GM12865 (cell line): ENCODE measurements around the gene DIPK1B.

Experiments
- DNase-seq: peaks from one replicate; pipeline ENCODE4 v3.0.0; 2010; ENCODE audit warnings: low read depth
- H3K4me3 ChIP-seq: 2 replicates; pipeline ENCODE4 v1.5.1; 2011; ENCODE audit warnings: mild to moderate bottlenecking, low read depth, low read length, control low read depth
- TF ChIP-seq, protein P1 (sequence below): IDR thresholded peaks from 2 replicates; pipeline ENCODE4 v1.5.1; 2011; ENCODE audit warnings: low read length, control low read depth, low read depth, inconsistent platforms; ENCODE audit not compliant: insufficient read depth; ENCODE audit errors: missing control alignments

The DIPK1B gene

DNA sequence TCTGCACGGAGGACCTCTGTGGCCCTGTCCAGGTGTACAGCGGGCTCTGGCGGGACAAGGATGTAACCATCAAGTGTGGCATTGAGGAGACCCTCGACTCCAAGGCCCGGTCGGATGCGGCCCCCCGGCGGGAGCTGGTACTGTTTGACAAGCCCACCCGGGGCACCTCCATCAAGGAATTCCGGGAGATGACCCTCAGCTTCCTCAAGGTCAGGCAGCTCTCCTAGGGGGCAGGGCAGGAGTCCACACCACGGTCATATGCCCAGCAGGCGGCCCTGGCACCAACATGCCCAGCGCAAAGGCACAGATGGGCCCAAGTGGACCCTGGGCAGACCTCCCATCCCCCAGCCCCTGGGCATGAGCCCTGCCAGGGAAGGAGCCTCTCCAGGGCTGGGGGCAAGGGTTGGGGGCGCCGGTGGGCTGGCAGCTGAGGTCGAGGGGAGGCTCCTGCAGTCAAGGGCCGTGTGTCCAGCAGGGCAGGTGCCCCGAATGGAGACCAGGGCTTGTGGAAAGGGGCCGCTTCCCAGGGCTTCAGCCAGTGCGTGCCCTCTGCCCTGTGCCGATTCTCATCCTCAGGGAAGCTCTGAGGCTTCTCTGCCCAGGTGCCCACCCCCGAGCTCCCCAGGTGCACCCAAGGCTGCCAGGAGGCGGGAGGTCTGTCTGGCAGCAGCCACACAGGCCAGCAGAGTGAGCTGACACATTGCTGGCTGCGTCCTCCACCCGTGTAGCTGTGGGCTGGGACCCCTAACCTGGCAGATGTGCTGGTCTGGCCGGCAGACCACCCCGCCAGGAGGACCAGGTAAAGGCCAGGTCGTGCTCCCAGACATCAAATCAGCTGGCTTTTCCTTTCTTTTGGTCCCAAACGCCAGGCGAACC lies 10.0 kb downstream of the DIPK1B start:
- H3K4me3 ChIP-seq: no peak overlapping the region
- TF ChIP-seq, protein P1, sequence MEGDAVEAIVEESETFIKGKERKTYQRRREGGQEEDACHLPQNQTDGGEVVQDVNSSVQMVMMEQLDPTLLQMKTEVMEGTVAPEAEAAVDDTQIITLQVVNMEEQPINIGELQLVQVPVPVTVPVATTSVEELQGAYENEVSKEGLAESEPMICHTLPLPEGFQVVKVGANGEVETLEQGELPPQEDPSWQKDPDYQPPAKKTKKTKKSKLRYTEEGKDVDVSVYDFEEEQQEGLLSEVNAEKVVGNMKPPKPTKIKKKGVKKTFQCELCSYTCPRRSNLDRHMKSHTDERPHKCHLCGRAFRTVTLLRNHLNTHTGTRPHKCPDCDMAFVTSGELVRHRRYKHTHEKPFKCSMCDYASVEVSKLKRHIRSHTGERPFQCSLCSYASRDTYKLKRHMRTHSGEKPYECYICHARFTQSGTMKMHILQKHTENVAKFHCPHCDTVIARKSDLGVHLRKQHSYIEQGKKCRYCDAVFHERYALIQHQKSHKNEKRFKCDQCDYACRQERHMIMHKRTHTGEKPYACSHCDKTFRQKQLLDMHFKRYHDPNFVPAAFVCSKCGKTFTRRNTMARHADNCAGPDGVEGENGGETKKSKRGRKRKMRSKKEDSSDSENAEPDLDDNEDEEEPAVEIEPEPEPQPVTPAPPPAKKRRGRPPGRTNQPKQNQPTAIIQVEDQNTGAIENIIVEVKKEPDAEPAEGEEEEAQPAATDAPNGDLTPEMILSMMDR: no peak
- no peak for DNase-seq

DNA sequence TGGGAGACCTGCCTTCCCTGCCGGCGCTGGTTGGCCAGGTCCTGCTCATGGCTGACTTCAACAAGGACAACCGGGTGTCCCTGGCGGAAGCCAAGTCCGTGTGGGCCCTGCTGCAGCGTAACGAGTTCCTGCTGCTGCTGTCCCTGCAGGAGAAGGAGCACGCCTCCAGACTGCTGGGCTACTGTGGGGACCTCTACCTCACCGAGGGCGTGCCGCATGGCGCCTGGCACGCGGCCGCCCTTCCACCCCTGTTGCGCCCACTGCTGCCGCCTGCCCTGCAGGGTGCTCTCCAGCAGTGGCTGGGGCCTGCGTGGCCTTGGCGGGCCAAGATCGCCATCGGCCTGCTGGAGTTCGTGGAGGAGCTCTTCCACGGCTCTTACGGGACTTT lies 10.6 kb downstream of the DIPK1B start:
- H3K4me3 ChIP-seq: no peak overlapping the region
- TF ChIP-seq, protein P1: no peak
- no peak for DNase-seq

DNA sequence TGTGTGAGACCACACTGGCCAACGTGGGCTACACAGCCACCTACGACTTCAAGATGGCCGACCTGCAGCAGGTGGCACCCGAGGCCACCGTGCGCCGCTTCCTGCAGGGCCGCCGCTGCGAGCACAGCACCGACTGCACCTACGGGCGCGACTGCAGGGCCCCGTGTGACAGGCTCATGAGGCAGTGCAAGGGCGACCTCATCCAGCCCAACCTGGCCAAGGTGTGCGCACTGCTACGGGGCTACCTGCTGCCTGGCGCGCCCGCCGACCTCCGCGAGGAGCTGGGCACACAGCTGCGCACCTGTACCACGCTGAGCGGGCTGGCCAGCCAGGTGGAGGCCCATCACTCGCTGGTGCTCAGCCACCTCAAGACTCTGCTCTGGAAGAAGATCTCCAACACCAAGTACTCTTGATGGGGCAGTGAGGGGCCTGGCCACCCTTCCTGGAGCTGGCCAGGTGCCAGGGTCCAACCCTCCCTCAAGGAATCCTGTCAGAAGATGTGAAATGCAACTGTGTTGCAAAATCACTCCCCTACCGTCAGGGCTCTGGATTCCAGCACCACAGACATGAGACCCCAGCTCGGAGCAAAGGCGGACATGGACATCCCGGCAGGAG lies 11.1 kb downstream of the DIPK1B start:
- TF ChIP-seq, protein P1: no peak
- no peak for DNase-seq

DNA sequence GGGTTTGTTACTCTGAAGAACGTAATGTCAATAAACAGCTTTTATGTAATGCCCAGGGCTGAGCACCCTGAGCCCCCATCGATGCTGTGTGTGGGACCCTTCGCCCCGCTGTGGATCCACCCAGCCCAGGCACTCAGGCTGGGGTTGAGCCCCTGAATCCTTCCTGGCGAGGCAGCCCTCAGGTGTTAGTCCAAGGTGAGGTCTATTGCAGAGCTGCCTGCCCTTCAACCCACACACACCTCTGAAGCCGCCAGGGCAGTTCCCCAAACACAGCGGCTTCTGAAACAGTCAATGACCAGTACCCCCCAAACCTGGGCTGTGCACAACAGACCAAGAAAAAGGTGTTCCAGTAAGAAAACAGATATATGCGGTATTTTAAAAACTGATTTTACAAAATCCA lies 11.6 kb downstream of the DIPK1B start:
- TF ChIP-seq, protein P1: no peak
- no peak overlapping the region for H3K4me3 ChIP-seq
- no peak for DNase-seq

More for the DNA sequence above, 11.1 kb downstream of the DIPK1B start:
- H3K4me3 ChIP-seq: no peak overlapping the region

DNA sequence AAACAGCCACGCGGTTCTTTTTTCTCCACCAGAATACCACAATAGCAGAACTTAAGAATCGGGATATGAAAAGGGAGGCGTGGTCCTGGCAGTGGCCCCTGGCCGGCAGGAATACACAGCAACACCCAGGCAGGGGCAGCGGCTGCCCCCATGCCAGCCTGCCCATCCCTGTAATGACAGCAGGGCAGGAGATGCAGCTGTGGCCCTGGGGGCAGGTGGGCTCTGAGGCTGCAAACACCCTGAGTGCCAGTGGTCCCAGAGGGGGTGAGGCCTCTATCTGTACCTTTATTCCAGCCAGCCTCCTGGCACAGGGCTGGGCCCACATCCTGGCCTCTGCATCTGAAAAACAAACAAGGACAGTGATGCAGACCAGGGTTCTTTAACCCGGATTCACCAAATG lies 12.4 kb downstream of the DIPK1B start:
- no peak overlapping the region for H3K4me3 ChIP-seq
- DNase-seq: no peak
- TF ChIP-seq, protein P1: no peak

DNA sequence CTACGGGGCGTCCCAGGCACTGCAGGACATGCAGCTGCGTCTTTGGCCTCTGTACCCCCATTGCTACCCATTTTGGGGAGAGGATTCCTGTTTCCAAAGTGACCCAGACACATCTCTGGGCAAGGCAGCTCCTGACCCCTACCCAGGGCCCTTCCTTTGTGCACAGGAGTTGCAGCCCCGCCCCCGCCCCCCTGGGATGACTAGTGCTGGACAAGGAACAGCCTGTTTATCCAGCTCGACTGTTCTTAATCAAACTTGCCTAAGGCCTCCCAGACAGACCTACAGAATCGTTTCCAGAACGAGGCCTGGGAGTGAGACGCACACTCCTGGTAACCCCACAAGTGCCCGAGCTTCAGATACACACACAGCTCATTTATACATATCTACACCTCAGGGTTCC lies 13.2 kb downstream of the DIPK1B start:
- no peak for DNase-seq
- H3K4me3 ChIP-seq: peak overlapping the region; percentile 67
- TF ChIP-seq, protein P1: no peak
